Measurements from ENCODE around the gene SFXN5. TPM values are rescaled to one million over a fixed set of nuclear protein-coding genes. Genes with fewer than 3 reads are reported as not detected.

Gene SFXN5
- total RNA-seq, 1 donor, result 17.0 TPM

DNA sequence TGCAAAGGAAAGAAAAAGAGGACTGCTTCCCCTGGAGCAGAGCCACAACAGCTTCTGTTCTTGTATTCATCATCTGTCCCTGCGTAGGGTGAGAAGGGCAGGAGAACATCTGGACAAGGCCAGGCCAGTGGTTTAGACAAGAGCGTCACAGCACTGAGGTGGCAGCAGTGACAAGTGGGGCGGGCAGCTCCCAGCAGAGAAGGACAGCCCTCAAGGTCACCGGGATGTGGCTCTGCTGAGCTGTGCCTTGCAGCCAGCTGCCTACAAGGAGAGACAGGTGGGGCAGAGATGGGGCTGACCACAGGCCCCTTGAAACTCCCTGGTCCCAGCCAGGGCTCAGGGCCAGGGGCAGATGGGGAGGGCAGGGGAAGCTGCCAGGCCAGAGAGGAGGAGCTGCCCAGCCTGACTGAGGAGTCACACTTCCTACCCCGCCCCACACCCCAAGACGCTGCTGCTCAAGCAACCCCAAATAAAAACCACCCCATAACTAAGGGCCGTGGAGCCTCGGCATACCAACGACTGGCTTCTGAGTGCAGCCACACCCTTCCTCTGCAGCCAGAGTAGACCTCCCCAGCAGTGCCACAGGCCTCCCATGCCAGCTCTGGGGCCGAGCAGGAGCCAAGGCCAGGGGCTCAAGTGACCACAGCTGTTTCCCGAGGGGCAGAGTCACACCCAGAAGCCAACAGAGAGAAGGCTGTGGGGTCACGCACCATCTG, 35.9 kb upstream of the SFXN5 start:
- H3K9me3 ChIP-seq (ENCODE audit: low read depth, low read length), result no peaks in the 10 kb centered on the region
- peak; percentile 85 for DNase-seq (ENCODE audit: insufficient read length, low spot score, missing footprints)
- peaks cover 76% of the 10 kb centered on the region for H4K20me1 ChIP-seq (ENCODE audit: insufficient read depth, low read length)
- H3K27ac ChIP-seq (ENCODE audit: low read depth, low read length), result peak overlapping the region; percentile 54
- peaks cover 99% of the 10 kb centered on the region for H3K79me2 ChIP-seq (ENCODE audit: insufficient read depth, low read length)
- peak overlapping the region; percentile 47 for H3K4me2 ChIP-seq (ENCODE audit: insufficient read depth, low read length)
- H3K27me3 ChIP-seq (ENCODE audit: insufficient read depth, low read length), result no peaks in the 10 kb centered on the region
- H2AFZ ChIP-seq (ENCODE audit: low read length), result no peak overlapping the region
- no peaks in the 10 kb centered on the region for H3K36me3 ChIP-seq (ENCODE audit: insufficient read depth, low read length)
- H3K4me1 ChIP-seq (ENCODE audit: insufficient read depth, low read length), result peaks cover 57% of the 10 kb centered on the region
- TF ChIP-seq, protein P1, sequence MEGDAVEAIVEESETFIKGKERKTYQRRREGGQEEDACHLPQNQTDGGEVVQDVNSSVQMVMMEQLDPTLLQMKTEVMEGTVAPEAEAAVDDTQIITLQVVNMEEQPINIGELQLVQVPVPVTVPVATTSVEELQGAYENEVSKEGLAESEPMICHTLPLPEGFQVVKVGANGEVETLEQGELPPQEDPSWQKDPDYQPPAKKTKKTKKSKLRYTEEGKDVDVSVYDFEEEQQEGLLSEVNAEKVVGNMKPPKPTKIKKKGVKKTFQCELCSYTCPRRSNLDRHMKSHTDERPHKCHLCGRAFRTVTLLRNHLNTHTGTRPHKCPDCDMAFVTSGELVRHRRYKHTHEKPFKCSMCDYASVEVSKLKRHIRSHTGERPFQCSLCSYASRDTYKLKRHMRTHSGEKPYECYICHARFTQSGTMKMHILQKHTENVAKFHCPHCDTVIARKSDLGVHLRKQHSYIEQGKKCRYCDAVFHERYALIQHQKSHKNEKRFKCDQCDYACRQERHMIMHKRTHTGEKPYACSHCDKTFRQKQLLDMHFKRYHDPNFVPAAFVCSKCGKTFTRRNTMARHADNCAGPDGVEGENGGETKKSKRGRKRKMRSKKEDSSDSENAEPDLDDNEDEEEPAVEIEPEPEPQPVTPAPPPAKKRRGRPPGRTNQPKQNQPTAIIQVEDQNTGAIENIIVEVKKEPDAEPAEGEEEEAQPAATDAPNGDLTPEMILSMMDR (IDR thresholded peaks at IDR 0.05; ENCODE audit: extremely low read depth, low read depth, low read length), result no peak
- H3K4me3 ChIP-seq (ENCODE audit: insufficient read depth, low read length), result peak overlapping the region; percentile 24

DNA sequence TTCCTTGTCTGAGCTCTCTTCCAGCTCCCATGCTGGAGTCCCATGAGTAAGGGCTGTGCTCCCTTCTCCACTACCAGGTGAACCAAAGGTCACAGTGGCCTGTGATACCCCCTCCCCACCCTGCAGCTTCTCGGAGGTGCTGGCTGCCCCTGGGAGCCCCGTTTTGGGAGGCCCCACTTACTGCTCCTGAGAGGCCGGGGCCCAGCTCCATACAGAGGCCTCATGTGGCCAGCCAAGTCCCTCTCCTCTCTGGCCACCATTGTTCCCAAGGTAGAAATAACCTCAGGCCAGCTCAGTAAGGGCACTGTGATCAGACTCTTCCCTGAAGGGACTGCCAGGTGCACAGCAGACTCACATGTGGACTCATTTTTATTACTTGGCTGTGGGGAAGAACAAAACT, 35.3 kb upstream of the SFXN5 start:
- Histone ChIP-seq H3K27ac (ENCODE audit: low read depth, low read length) (peak overlapping the region; percentile 54), H3K79me2 (ENCODE audit: insufficient read depth, low read length) (peaks cover 99% of the 10 kb centered on the region), H3K4me2 (ENCODE audit: insufficient read depth, low read length) (peak overlapping the region; percentile 47), H3K4me1 (ENCODE audit: insufficient read depth, low read length) (peaks cover 63% of the 10 kb centered on the region), H3K36me3 (ENCODE audit: insufficient read depth, low read length) (no peaks in the 10 kb centered on the region), H3K9me3 (ENCODE audit: low read depth, low read length) (no peaks in the 10 kb centered on the region), H3K4me3 (ENCODE audit: insufficient read depth, low read length) (no peak overlapping the region), H4K20me1 (ENCODE audit: insufficient read depth, low read length) (peaks cover 82% of the 10 kb centered on the region), H3K27me3 (ENCODE audit: insufficient read depth, low read length) (no peaks in the 10 kb centered on the region), H2AFZ (ENCODE audit: low read length) (no peak overlapping the region)
- DNase-seq (ENCODE audit: insufficient read length, low spot score, missing footprints), result no peak
- TF ChIP-seq, protein P1 (IDR thresholded peaks at IDR 0.05; ENCODE audit: extremely low read depth, low read depth, low read length), result no peak

GRCh38 chr2:73105511-73105971, 34.0 kb upstream of the SFXN5 start:
- H3K4me2 ChIP-seq (ENCODE audit: insufficient read depth, low read length), result no peak overlapping the region
- peaks cover 87% of the 10 kb centered on the region for H4K20me1 ChIP-seq (ENCODE audit: insufficient read depth, low read length)
- no peaks in the 10 kb centered on the region for H3K9me3 ChIP-seq (ENCODE audit: low read depth, low read length)
- peaks cover 99% of the 10 kb centered on the region for H3K79me2 ChIP-seq (ENCODE audit: insufficient read depth, low read length)
- H3K27me3 ChIP-seq (ENCODE audit: insufficient read depth, low read length), result no peaks in the 10 kb centered on the region
- no peak overlapping the region for H2AFZ ChIP-seq (ENCODE audit: low read length)
- no peak for DNase-seq (ENCODE audit: insufficient read length, low spot score, missing footprints)
- H3K36me3 ChIP-seq (ENCODE audit: insufficient read depth, low read length), result no peaks in the 10 kb centered on the region
- TF ChIP-seq, protein P1 (IDR thresholded peaks at IDR 0.05; ENCODE audit: extremely low read depth, low read depth, low read length), result no peak
- H3K27ac ChIP-seq (ENCODE audit: low read depth, low read length), result no peak overlapping the region
- H3K4me1 ChIP-seq (ENCODE audit: insufficient read depth, low read length), result peaks cover 54% of the 10 kb centered on the region
- no peak overlapping the region for H3K4me3 ChIP-seq (ENCODE audit: insufficient read depth, low read length)

GRCh38 chr2:73104933-73105332, 33.4 kb upstream of the SFXN5 start:
- no peak overlapping the region for H3K27ac ChIP-seq (ENCODE audit: low read depth, low read length)
- peaks cover 99% of the 10 kb centered on the region for H3K79me2 ChIP-seq (ENCODE audit: insufficient read depth, low read length)
- H3K4me2 ChIP-seq (ENCODE audit: insufficient read depth, low read length), result no peak overlapping the region
- no peak overlapping the region for H2AFZ ChIP-seq (ENCODE audit: low read length)
- peaks cover 85% of the 10 kb centered on the region for H4K20me1 ChIP-seq (ENCODE audit: insufficient read depth, low read length)
- no peaks in the 10 kb centered on the region for H3K27me3 ChIP-seq (ENCODE audit: insufficient read depth, low read length)
- H3K9me3 ChIP-seq (ENCODE audit: low read depth, low read length), result no peaks in the 10 kb centered on the region
- DNase-seq (ENCODE audit: insufficient read length, low spot score, missing footprints), result no peak
- TF ChIP-seq, protein P1 (IDR thresholded peaks at IDR 0.05; ENCODE audit: extremely low read depth, low read depth, low read length), result no peak
- H3K4me1 ChIP-seq (ENCODE audit: insufficient read depth, low read length), result peaks cover 48% of the 10 kb centered on the region
- no peak overlapping the region for H3K4me3 ChIP-seq (ENCODE audit: insufficient read depth, low read length)
- no peaks in the 10 kb centered on the region for H3K36me3 ChIP-seq (ENCODE audit: insufficient read depth, low read length)
